Activated naive CD4-positive, alpha-beta T cell treated with anti-CD3 and anti-CD28 coated beads, Interleukin-2, amount 50 U/mL, for 24 hours (primary cell): ENCODE results near the gene TRAPPC10.

Source experiments
- H3K27ac Mint-ChIP-seq: one replicate; pipeline ENCODE4 v1.8.0; 2021; ENCODE audit warnings: mild to moderate bottlenecking, mixed read lengths
- H3K27me3 Mint-ChIP-seq: one replicate; pipeline ENCODE4 v1.8.0; 2021; ENCODE audit warnings: mixed read lengths
- H3K36me3 Mint-ChIP-seq: one replicate; pipeline ENCODE4 v1.8.0; 2021; ENCODE audit warnings: mixed read lengths
- H3K4me1 Mint-ChIP-seq: one replicate; pipeline ENCODE4 v1.8.0; 2021; ENCODE audit warnings: mixed read lengths
- H3K4me3 Mint-ChIP-seq: one replicate; pipeline ENCODE4 v1.8.0; 2021; ENCODE audit warnings: mild to moderate bottlenecking, mixed read lengths
- H3K9me3 Mint-ChIP-seq: one replicate; pipeline ENCODE4 v1.8.0; 2021; ENCODE audit warnings: mixed read lengths

The TRAPPC10 gene

GRCh38 chr21:43991447-43991991 is 20.6 kb upstream of the TRAPPC10 start:
- H3K4me3 Mint-ChIP-seq = no peak overlapping the region
- H3K4me1 Mint-ChIP-seq = peaks cover 3% of the 10 kb centered on the region
- no peaks in the 10 kb centered on the region for H3K27me3 Mint-ChIP-seq
- H3K27ac Mint-ChIP-seq = no peak overlapping the region
- no peaks in the 10 kb centered on the region for H3K9me3 Mint-ChIP-seq
- H3K36me3 Mint-ChIP-seq = no peaks in the 10 kb centered on the region

DNA sequence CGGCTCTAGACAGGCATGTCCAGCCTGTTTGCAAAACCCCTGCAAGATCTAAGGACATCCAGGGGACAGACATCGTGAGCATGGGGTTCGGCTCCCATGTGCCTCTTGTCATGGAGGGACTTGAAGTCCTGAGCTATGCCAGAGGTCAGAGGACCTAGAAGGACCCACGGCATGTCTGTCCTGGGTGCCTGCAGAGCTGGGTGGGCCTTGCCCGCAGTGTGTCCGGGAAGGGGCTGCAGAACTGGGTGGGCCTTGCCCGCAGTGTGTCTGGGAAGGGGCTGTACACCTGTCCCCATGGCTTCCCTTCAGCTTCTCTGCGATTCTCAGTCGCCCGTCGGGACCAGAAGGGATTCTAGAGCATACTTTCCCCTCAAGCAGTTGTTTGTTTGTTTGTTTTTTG is 20.0 kb upstream of the TRAPPC10 start:
- H3K9me3 Mint-ChIP-seq = no peaks in the 10 kb centered on the region
- H3K27ac Mint-ChIP-seq = no peak overlapping the region
- no peaks in the 10 kb centered on the region for H3K36me3 Mint-ChIP-seq
- H3K27me3 Mint-ChIP-seq = no peaks in the 10 kb centered on the region
- H3K4me3 Mint-ChIP-seq = no peak overlapping the region
- H3K4me1 Mint-ChIP-seq = no peaks in the 10 kb centered on the region

DNA sequence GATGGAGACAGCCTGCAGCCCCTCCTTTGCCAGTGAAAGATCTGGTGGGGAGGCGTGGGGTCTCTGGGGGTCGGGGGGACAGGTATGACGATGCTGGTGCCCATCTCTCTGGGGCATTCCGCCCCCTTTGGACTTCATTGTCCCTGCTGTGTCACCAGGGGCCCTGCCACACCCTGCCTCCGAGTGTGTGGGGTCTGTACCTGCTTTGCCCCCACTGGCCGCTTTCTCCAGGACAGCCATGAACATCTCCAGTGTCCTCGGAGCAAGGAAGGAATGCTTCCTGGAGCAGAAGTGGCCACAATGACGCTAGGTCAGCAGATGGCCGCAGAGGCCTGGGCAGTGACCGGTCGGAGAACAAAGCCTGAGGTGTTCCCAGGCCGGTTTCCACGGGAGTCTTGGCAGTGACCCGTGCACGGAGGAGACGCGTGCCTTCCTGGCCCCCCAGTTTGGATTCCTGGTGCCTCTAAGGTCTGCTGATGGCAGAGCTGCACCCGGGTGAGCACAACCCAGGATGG is 18.6 kb upstream of the TRAPPC10 start:
- Mint-ChIP-seq H3K4me3 (no peak overlapping the region), H3K36me3 (no peaks in the 10 kb centered on the region), H3K9me3 (no peaks in the 10 kb centered on the region)

DNA sequence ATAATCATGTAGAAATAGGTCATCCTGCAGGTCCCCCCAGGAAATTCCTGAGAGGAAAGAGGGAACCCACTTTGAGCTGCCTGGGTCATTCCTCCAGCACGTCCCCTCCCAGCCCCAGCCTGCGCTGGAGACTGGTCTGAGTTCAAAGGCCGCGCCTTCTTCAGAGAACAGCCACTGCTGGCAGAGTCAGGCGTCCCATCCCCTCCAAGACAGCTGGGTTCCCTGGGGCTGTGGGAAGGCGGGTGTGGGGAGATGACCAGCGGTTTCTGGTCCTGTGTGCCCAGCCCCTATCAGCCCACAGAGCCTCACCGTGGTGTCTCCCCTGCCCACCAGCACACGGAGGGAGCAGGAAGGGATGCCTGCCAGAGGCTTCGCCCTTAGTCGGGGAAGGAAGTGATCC is 18.0 kb upstream of the TRAPPC10 start:
- Mint-ChIP-seq H3K27me3 (no peaks in the 10 kb centered on the region), H3K36me3 (no peaks in the 10 kb centered on the region), H3K4me3 (no peak overlapping the region), H3K4me1 (no peaks in the 10 kb centered on the region), H3K9me3 (no peaks in the 10 kb centered on the region), H3K27ac (no peak overlapping the region)

More for the DNA sequence above, 18.6 kb upstream of the TRAPPC10 start:
- Mint-ChIP-seq H3K27me3 (no peaks in the 10 kb centered on the region), H3K27ac (no peak overlapping the region), H3K4me1 (no peaks in the 10 kb centered on the region)

DNA sequence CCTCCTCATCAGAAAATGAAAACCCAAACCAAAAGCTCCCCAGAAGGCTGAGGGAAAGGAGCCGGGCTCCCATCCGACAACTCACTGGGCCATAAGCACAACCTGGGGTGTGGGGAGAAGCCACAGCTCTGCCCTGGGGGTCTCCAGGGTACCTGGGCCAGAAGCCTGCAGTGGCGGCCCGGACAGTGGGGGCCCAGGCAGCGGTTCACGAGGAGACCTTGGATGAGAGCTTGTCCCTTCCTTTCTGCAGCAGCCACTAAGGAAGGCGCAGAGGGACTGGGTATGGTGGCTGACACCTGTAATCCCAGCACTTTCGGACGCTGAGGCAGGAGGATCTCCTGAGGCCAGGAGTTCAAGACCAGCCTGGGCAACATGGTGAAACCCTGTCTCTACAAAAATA is 17.5 kb upstream of the TRAPPC10 start:
- no peaks in the 10 kb centered on the region for H3K4me1 Mint-ChIP-seq
- no peaks in the 10 kb centered on the region for H3K36me3 Mint-ChIP-seq
- no peaks in the 10 kb centered on the region for H3K9me3 Mint-ChIP-seq
- no peak overlapping the region for H3K4me3 Mint-ChIP-seq
- H3K27ac Mint-ChIP-seq = no peak overlapping the region
- H3K27me3 Mint-ChIP-seq = no peaks in the 10 kb centered on the region

- H3K4me3 Mint-ChIP-seq = no peak overlapping the region
- no peaks in the 10 kb centered on the region for H3K4me1 Mint-ChIP-seq
- no peaks in the 10 kb centered on the region for H3K9me3 Mint-ChIP-seq
- peak overlapping the region; percentile 41 for H3K27ac Mint-ChIP-seq
- H3K27me3 Mint-ChIP-seq = no peaks in the 10 kb centered on the region
- no peaks in the 10 kb centered on the region for H3K36me3 Mint-ChIP-seq
Observed at GRCh38 chr21:43995521-43996105, 16.5 kb upstream of the TRAPPC10 start.

DNA sequence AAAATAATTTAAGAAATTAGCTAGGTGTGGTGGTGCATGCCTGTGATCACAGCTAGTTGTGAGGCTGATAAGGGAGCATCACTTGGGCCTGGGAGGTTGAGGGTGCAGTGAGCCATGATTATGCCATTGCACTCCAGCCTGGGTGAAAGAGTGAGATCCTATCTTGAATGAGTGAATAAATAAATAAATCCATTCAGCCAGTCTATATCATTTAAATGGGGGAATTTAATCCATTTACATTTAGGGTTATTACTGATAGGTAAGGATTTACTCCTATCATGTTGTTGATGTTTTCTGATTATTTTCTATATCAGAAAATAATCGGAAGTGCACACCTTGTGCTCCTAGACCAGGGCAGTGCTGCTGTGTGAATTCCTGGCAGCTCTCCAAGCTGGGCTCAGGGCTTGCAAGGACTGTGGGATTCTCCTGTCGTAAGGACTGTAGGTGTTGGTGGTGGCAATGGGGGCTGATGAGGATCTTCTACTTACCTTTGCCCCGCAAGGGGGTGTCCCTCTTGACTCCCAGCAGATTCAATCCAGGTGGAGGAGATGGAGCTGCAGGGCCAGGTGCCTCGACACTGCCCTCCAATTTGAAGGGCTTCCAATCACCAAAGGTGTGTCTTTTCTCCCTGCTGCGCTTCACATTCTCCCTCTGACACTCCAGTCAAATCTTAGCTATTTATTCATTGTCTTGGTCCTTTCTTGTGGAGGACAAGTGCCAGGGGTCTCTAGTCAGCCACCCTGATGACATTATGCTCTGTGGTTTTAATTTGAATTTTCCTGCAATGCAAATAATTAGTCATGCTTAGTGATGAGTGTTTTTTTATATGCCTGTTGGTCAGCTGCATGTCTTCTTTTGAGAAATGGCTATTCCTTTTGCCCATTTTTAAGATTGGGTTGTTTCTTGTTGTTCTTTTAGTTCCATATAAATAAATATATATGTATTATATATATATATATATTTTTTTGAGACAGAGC is 14.1 kb upstream of the TRAPPC10 start:
- Mint-ChIP-seq H3K9me3 (no peaks in the 10 kb centered on the region), H3K4me3 (no peak overlapping the region), H3K27ac (no peak overlapping the region), H3K27me3 (no peaks in the 10 kb centered on the region), H3K4me1 (no peaks in the 10 kb centered on the region), H3K36me3 (no peaks in the 10 kb centered on the region)

DNA sequence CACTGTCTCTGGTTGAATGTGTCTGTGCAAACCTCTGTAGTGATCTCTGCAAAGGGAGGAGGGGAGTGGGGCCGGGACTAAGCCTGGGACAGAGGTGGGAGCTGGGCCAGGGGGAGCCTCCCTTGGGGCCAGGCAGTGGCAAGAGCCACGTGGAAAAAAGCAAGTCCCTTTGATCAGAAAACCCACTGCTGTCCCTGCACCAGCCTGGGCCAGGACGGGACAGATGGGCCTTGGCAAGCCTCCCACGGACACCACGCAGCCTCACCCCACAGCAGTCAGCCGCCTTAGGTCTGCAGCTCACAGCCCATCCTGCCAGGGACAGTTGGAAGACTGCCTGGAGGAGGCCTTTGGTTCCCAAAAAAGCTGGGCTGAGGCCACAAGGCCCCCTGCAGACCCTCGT is 11.7 kb upstream of the TRAPPC10 start:
- Mint-ChIP-seq H3K27ac (no peak overlapping the region), H3K27me3 (no peaks in the 10 kb centered on the region), H3K9me3 (no peaks in the 10 kb centered on the region), H3K4me1 (no peaks in the 10 kb centered on the region), H3K4me3 (no peak overlapping the region), H3K36me3 (no peaks in the 10 kb centered on the region)

DNA sequence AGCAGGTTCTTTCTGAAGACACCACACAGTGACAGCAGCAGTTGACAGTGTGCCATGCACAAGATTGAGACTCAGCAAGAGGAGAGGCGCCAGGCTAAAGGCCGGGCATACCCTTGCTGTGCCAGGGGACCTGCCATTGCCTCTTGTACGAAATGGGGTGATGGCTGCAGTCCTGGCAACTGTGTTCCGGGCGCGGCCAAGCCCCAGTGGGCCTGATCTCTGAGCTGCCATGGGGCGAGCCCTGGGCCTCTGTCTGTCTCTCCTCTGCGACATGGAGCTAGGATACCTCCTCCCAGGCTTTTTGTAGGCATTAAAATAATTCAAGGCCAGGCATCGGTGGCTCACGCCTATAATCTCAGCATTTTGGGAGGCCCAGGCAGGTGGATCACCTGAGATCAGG is 9.6 kb upstream of the TRAPPC10 start:
- Mint-ChIP-seq H3K27me3 (no peaks in the 10 kb centered on the region), H3K9me3 (no peaks in the 10 kb centered on the region), H3K27ac (no peak overlapping the region), H3K36me3 (no peaks in the 10 kb centered on the region), H3K4me1 (no peaks in the 10 kb centered on the region), H3K4me3 (no peak overlapping the region)

DNA sequence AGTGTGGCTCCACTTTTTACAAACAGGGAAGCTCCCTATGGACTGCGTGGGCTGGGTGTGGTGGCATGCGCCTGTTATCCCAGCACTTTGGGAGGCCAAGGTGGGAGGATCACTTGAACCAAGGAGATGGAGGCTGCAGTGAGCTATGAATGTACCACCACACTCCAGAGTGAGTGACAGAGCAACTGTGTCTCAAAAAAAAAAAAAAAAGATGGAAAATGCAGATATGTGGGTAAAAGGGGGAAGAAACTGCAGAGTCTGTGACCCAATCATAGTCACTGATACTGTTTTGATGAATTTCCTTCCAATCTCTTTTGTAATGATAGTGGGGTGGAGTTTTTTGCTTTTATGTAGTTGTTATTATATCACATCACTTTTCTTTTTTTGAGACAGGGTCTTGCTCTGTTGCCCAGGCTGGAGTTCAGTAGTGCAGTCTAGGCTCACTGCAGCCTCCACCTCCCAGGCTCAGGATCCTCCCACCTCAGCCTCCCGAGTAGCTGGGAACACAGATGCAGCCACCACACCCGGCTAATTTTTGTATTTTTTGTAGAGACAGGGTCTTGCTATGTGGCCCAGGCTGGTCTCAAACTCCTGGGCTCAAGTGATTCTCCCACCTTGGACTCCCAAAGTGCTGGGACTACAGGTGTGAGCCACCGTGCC is 8.7 kb upstream of the TRAPPC10 start:
- Mint-ChIP-seq H3K9me3 (no peaks in the 10 kb centered on the region), H3K4me1 (no peaks in the 10 kb centered on the region), H3K27ac (no peak overlapping the region), H3K4me3 (no peak overlapping the region), H3K36me3 (no peaks in the 10 kb centered on the region), H3K27me3 (no peaks in the 10 kb centered on the region)

GRCh38 chr21:44005071-44005470 is 7.0 kb upstream of the TRAPPC10 start:
- H3K4me3 Mint-ChIP-seq = no peak overlapping the region
- H3K9me3 Mint-ChIP-seq = no peaks in the 10 kb centered on the region
- H3K36me3 Mint-ChIP-seq = peaks cover under 1% of the 10 kb centered on the region
- no peaks in the 10 kb centered on the region for H3K27me3 Mint-ChIP-seq
- no peak overlapping the region for H3K27ac Mint-ChIP-seq
- peaks cover 1% of the 10 kb centered on the region for H3K4me1 Mint-ChIP-seq

GRCh38 chr21:44005593-44005992 is 6.5 kb upstream of the TRAPPC10 start:
- peaks cover 6% of the 10 kb centered on the region for H3K4me1 Mint-ChIP-seq
- H3K27me3 Mint-ChIP-seq = no peaks in the 10 kb centered on the region

GRCh38 chr21:44006017-44006619 is 6.0 kb upstream of the TRAPPC10 start:
- H3K27me3 Mint-ChIP-seq = no peaks in the 10 kb centered on the region
- H3K9me3 Mint-ChIP-seq = no peaks in the 10 kb centered on the region
- H3K4me1 Mint-ChIP-seq = peaks cover 11% of the 10 kb centered on the region
- no peak overlapping the region for H3K4me3 Mint-ChIP-seq
- peaks cover 2% of the 10 kb centered on the region for H3K36me3 Mint-ChIP-seq
- H3K27ac Mint-ChIP-seq = no peak overlapping the region

More at GRCh38 chr21:44005593-44005992, 6.5 kb upstream of the TRAPPC10 start:
- H3K4me3 Mint-ChIP-seq = no peak overlapping the region
- no peaks in the 10 kb centered on the region for H3K9me3 Mint-ChIP-seq
- peaks cover 2% of the 10 kb centered on the region for H3K36me3 Mint-ChIP-seq
- no peak overlapping the region for H3K27ac Mint-ChIP-seq

DNA sequence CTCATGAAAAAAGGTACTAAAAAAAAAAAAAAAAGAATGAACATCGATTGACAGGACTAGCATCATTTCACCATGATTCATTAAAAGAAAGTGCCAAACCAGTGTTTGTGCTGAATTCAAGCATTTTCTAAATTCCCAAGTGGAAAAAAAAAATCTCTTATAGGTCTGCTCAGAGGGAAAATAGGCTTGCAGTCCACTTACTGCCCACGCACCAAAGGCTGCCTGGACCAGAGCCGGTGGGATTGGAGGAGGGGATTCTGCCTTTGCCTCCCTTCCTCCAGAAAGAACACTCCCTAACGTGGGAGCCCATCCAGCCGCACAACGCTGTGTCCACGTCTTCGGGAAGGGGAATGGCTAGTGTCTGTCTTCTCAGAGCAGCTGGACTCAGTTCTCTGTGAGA is 5.5 kb upstream of the TRAPPC10 start:
- Mint-ChIP-seq H3K4me3 (no peak overlapping the region), H3K9me3 (no peaks in the 10 kb centered on the region), H3K27ac (no peak overlapping the region)

GRCh38 chr21:44010429-44010828 is 1.7 kb upstream of the TRAPPC10 start:
- H3K4me3 Mint-ChIP-seq = peak overlapping the region; percentile 19
- H3K36me3 Mint-ChIP-seq = peaks cover 2% of the 10 kb centered on the region
- no peak overlapping the region for H3K27ac Mint-ChIP-seq
- H3K9me3 Mint-ChIP-seq = no peaks in the 10 kb centered on the region
- H3K27me3 Mint-ChIP-seq = no peaks in the 10 kb centered on the region
- H3K4me1 Mint-ChIP-seq = peaks cover 38% of the 10 kb centered on the region

More for the DNA sequence above, 5.5 kb upstream of the TRAPPC10 start:
- H3K36me3 Mint-ChIP-seq = peaks cover 2% of the 10 kb centered on the region
- no peaks in the 10 kb centered on the region for H3K27me3 Mint-ChIP-seq
- H3K4me1 Mint-ChIP-seq = peaks cover 14% of the 10 kb centered on the region
